ENCODE measurements around the gene WIF1.

The WIF1 gene

DNA sequence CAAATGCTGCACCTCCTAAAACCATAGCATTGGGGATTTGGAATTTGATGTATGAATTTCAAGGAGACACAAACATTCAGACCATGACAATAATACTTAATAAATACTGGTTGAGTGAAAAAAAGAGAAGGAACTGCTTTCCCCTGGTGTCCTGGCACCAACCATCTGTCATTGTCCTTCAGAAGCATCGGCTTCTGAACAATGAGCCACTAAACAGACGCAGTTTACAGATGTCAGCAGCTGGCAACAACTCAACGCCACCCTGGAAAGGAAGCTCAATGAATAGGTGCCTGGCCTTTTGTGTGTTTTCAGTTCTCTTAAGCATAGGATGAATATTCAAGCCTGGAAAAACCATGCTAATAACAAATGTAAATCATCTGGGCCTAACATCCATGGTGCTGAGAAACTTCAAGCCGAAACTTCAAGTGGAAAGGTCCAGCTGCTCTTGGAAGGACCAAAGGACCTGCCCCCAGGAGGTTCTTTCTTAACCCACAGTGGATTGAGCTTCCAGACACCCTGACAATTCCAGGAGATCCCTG is 101.3 kb downstream of the WIF1 start:
- DNase-seq: no peak

GRCh38 chr12:65016881-65017650 is 104.0 kb downstream of the WIF1 start:
- DNase-seq: no peak

- no peak for DNase-seq
These were observed 105.3 kb downstream of the WIF1 start for GRCh38 chr12:65015850-65016249.

- no peak for DNase-seq
These were observed 106.4 kb downstream of the WIF1 start for GRCh38 chr12:65014504-65015271.

GRCh38 chr12:65010437-65010836 is 110.7 kb downstream of the WIF1 start:
- no peak for DNase-seq

DNA sequence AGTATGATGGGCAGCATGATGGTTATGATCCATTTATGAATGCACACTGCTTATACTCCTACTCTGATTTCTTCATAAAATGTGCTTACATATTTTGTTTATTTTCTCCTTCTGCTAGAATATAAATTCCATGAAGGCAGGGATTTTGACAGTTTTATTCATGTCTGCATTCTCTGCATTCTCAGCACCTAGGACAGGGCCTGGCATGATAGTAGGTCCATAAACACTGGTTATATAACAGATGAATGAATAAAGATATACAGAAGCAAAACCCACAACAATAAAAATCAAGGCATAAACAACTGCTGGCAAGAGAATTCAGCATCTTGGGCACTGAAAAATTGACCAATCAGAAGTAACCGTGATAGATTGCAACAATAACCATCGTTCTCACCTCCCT is 115.4 kb downstream of the WIF1 start:
- no peak for DNase-seq

DNA sequence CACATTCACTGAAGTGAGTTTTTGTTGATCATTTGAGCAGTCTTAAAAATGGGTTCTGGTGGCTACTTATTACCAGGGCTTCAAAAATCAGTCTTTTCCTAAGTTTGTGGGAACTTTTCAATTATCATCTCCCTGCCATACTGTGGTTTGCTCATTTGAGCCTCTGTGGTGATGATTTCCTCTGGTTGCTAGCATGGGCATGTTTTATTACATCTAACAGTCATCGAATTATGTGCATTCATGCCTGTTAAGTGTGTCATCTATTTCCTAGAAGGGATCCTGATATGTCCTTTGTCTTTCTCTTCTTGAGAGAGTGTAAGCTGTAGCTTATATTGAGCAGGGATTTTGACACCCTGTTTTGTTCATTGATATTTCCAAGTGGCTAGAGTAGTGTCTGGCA is 116.8 kb downstream of the WIF1 start:
- DNase-seq: no peak

All from DMS 273 treated with DMSO at 0.1 percent for 48 hours (cell line).